GM21576 (cell line): ENCODE results near the gene PRKCZ.
A peak's percentile ranks its signal among the peaks of the same experiment; 100 is the strongest.

Experiments
- ATAC-seq: cut with Tn5 transposase; IDR thresholded peaks from one replicate; pipeline ENCODE4 v1.9.1; 2021; ENCODE audit warnings: mild to moderate bottlenecking, moderate library complexity; ENCODE audit not compliant: unreplicated experiment

Gene PRKCZ

DNA sequence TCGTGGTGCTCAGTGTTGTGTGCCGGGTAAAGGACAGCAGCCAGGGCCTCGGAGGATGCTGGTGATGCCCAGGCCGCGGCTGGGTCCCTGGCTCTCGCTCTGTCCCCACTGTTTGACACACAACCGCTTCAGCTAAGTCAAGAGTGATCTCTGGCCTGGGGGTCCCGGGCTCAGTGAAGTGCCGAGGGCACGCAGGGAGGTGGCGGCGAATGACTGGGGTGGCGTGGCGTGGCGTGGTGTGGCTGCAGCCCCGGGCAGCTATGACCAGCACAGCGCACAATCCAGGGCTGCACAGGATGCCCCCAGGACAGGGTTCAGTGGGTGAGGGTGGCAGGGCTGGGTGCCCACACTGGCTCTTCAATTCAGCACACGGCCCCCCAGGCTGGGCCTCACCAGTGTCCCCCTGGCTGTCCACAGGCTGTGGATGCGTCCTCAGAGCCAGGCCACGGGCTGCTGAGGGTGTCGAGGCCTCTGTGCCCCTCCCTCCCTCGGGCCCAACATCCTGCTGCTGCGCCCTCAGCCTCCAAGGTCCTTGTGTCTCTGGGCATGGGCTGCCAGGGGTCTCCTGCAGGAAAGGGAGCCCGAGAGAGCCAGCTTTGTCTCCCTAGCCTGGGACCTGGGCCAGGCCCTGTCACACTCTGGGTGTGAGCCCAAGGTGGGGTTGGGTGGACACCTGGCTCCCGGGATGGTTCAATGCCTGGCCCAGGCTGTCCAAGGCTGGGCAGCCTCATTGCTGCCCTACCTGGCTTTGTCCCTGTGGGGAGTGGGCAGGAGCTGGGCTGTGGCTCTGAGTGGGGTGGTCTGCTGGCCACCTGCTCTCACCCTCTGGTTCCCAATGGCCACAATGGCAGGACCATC lies 165.9 kb downstream of the PRKCZ start:
- no peak for ATAC-seq

DNA sequence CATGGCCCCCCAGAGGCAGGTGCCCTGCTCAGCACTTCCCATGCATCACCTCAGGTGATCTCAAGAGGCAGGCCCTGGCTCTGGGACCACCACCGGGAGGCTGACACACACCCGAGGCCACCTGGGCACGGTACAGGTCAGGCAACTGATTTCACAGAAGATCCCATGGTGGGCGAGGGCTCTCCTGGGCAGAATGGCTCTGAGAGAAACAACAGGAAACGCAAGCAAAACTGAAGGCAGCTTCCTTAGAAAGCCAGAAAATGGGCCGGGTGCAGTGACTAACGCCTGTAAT lies 166.5 kb downstream of the PRKCZ start:
- ATAC-seq, result no peak

DNA sequence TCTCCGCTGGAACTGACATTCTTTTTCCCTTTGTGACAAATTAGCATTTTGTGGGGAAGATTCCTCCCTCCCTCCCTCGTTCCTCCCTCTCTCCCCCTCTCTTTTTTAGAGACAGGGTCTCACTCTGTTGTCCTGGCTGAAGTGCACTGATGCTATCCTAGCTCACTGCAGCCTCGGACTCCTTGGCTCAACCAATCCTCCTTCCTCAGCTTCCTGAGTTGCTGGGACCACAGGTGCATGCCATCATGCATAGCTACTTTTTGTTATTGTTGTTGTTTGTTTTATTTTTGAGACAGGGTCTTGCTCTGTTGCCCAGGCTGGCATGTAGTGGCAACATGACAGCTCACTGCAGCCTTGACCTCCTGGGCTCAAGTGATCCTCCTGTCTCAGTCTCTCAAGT lies 171.1 kb downstream of the PRKCZ start:
- ATAC-seq, result no peak

DNA sequence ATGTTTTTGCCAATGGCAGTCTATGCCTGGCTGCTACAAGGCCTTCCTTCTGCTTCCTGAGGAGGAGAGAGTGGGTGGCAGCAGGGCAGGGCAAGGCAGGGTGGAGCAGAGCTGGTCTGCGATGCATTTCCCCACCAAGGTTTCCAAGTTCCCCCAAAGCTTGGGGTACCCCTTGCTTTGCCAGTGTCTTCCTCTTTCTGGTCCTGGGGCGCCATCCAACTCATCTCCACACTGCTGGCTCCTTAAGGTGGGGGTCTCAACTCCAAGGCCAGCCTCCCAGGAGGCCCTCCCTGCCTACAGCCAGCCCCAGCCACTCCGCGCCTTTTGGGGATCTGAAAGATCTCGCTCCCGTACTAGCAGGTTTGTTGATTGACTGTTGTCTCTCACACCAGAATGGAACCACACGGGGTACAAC lies 174.0 kb downstream of the PRKCZ start:
- ATAC-seq, result no peak

GRCh38 chr1:2224631-2225428 lies 174.6 kb downstream of the PRKCZ start:
- ATAC-seq, result no peak

DNA sequence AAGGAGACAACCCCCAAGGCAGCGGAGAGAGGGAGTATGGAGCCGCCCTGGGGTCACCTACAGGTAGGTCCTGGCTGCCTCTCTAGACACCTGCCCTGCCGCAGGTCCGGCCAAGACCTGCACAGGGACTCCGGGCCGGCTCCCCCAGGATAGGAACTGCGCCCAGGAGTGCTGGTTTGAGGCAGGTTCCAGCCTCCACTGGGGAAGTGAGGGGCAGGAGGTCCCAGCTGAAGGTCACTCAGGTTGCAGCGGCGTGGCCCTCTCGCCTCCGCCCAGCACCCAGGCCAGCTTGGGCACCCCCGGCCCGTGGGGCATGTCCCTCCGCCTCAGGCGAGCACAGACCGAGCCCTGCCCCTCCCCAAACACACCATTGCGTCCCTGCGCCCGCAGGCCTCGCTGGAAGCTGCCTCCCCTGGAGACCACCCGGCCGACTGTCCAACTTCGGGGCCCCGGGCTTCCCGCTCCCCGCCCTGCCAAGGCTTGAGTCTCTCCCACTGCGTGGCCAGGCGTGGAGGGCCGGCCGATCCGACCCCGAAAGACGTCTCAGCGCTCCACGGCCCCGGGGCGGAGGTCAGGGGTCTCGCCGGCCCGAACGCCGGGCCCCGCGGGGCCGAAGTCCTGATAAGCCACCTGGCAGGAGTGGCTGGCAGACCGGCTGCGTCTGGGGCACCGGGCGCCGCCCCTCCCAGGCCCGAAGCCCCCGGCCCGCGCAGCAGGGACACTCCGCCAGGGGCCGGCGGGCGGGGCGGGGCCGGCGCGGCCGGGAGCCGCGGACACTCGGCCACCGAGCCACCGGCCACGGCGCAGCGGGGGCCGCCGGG lies 176.5 kb downstream of the PRKCZ start:
- ATAC-seq, result peak; percentile 3

GRCh38 chr1:2227346-2228156 lies 177.3 kb downstream of the PRKCZ start:
- ATAC-seq, result peak; percentile 82

GRCh38 chr1:2228157-2228594 lies 178.0 kb downstream of the PRKCZ start, which contains the start of gene SKI:
Gene SKI, plus strand, starts transcription at chr1:2228319. Its CDS starts 448 bp downstream, at chr1:2228767.
- no peak for ATAC-seq

GRCh38 chr1:2228694-2229036 lies 178.5 kb downstream of the PRKCZ start:
- no peak for ATAC-seq

DNA sequence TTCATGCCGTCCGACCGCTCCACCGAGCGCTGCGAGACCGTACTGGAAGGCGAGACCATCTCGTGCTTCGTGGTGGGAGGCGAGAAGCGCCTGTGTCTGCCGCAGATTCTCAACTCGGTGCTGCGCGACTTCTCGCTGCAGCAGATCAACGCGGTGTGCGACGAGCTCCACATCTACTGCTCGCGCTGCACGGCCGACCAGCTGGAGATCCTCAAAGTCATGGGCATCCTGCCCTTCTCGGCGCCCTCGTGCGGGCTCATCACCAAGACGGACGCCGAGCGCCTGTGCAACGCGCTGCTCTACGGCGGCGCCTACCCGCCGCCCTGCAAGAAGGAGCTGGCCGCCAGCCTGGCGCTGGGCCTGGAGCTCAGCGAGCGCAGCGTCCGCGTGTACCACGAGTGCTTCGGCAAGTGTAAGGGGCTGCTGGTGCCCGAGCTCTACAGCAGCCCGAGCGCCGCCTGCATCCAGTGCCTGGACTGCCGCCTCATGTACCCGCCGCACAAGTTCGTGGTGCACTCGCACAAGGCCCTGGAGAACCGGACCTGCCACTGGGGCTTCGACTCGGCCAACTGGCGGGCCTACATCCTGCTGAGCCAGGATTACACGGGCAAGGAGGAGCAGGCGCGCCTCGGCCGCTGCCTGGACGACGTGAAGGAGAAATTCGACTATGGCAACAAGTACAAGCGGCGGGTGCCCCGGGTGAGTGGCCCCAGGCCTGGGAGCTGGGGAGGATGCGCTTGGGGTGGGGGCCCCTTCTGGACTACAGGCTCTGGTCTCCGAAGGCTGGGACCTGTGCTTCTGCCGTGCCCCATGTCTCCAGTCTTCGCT lies 179.0 kb downstream of the PRKCZ start:
- no peak for ATAC-seq

DNA sequence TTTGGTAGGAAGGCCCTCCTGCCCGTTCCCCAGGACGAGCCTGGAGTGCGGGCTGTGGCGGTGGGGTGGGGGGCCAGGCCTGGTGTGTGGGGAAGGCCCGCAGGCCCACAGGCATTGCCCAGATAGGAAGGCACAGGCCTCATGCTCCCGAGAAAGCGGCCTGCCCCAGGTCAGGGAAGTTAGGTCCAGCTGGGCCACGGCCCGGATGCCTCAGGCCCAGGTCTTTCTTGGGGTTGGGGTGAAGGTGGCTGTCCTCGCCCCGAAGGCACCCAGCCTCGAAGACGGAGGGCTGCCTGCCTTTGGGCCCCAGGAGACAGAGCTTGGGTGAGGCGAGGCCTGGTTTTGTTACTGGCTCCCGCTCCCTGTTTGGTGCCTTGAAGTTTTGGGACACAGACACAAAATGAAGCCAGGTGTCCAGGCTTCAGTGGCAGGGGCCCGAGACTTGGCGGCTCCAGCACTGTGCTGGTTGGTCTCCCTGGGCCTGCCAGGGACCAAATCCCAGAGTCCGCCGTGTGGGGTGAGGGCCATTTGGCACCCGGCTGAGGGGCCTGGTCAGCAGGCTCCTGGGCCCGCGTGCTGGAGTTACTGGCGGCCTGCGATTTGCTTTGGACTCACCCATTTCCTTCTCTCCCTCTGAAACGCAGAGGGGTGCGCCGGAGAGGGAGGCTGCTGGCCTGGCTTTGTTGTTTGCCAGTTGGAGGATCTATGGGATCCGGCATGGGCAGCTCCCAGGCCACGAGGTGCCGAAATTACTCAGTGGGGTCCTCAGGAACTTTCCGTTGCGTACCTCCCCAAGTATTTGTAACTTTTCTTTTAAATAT lies 179.9 kb downstream of the PRKCZ start:
- ATAC-seq, result no peak

DNA sequence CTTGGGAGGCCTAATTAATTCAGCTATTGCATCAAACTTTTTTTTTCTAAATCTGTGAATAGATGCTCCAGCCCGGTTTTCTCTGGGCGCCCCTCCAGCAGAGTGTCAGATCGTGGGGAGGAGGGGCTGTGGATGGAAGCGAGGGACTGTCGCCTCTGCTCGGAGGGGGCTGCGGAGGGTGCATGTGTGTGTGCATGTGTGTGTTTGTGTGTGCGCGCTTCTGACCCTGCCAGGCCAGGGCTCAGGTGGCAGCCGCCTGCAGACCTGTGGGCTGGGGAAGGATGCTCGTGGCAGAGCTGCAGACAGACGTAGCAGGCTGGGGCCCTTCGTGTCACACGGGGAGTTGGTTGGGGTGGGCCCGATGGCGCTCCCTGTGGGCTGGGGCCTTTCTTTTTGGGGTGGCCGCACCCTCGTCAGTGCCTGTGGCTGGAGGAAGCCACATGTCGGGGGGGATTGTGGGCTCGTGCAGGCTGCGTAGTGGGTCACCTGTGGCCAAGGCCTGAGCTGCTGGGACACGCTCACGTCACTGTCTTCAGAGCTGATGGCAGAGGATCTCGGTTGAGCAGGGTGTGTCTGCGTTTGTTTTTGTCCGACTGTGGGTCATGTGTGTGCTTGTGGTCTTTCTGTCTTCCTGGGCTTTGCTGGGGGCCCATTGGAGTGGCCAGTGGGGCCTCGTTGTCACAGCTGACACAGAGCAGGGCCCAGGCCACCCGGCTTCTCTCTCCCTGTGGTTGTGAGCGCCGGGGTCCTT lies 180.7 kb downstream of the PRKCZ start:
- no peak for ATAC-seq

DNA sequence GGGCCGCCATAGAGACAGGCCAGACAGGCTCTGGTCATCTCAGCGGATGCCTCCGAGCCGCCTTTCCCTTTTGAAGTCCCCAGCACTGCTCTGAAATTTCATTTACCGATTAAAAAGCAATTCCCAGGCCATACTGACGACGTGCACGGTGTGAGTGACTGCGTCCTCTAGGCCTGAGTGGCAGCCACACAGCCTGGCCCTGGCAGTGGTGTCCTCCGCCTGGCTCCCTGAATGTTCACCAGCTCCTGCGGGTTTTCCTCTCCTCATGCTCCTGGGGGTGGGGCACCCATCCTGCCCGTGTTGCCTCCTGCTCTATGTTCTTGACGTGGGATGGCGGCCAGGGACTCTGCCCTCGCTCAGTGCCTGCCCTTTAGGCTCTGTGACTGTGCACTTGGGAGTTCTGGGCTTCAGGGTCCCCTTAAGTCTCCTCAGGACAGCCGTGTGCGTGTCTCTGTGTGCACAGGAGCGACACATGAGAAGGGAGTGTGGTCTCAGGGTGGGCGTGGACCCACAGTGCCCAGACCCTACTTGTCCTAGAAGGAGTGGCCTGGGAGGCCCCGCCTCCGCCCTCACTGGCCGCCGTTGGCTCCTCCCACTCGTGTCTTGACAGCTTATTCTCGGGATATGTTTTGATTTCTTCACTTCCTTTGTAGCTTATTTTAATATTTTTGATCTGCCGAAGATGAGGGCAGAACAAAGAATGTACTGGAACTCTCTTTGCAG lies 181.5 kb downstream of the PRKCZ start:
- ATAC-seq, result no peak

GRCh38 chr1:2232255-2232915 lies 182.2 kb downstream of the PRKCZ start:
- no peak for ATAC-seq

DNA sequence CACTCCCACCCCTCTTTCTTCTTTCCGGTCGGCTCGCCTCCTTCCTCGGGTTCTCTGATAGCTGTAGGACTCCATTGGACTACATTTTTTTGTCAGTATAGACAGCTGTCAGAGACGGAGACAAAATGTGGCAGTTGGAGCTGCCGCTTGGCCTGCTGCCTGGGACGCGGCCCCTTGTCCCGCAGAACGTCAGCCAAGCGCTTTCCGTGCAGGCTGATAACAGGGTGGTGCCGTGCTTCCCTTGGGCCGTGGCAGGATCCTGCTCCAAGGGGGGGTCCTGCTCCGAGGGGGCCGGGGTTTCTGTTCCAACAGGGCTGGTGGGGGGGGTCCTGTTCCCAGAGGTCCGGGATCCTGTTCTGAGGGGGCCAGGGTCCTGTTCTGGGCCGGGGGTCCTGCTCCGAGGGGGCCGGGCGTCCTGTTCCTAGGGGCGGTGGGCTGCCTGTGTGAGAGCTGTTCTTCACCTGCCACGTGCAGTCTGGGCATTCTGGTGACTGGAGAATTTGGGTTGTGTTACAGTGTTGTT lies 182.8 kb downstream of the PRKCZ start:
- no peak for ATAC-seq

GRCh38 chr1:2233468-2233867 lies 183.3 kb downstream of the PRKCZ start:
- ATAC-seq, result no peak
